H1 (cell line): ENCODE measurements around the gene AWAT2.

Source experiments
- CEBPB ChIP-seq: IDR thresholded peaks from 2 replicates; pipeline ENCODE4 v1.6.1; 2012; ENCODE audit warnings: low read depth, low read length
- E2F6 ChIP-seq: IDR thresholded peaks from 2 replicates; pipeline ENCODE4 v1.6.1; 2012; ENCODE audit warnings: inconsistent platforms
- EZH2 ChIP-seq: fragments of 200-600 bp; sonication (generic); IDR thresholded peaks from 2 replicates; pipeline ENCODE4 v1.7.1; 2012; ENCODE audit warnings: low read depth, mild to moderate bottlenecking, moderate library complexity, low read length, inconsistent platforms; ENCODE audit not compliant: severe bottlenecking
- POLR2A ChIP-seq, 2 experiments: IDR thresholded peaks; 1 replicate in 1 of 2; 2 replicates in 1 of 2; pipeline ENCODE4 v1.6.1; 2011; ENCODE audit warnings: low read depth in 2 of 2, low read length in 2 of 2, mild to moderate bottlenecking in 2 of 2; ENCODE audit errors: control extremely low read depth in 1 of 2
- POLR2AphosphoS5 ChIP-seq: IDR thresholded peaks from 2 replicates; pipeline ENCODE4 v1.6.1; 2011; ENCODE audit warnings: low read depth, low read length
- RFX5 ChIP-seq: IDR thresholded peaks from 2 replicates; pipeline ENCODE4 v1.6.1; 2011; ENCODE audit warnings: low read depth, low read length, improper control_type of control experiment, borderline replicate concordance
- RNF2 ChIP-seq: fragments of 200-900, 300-1000 bp; sonication (generic); IDR thresholded peaks from 2 replicates; pipeline ENCODE4 v1.7.1; 2016; ENCODE audit warnings: borderline replicate concordance, low read depth, mild to moderate bottlenecking, antibody characterized with exemption, low read length; ENCODE audit not compliant: poor library complexity, severe bottlenecking; ENCODE audit errors: missing control alignments
- SIX5 ChIP-seq: IDR thresholded peaks from 2 replicates; pipeline ENCODE4 v1.6.1; 2011; ENCODE audit warnings: mild to moderate bottlenecking, low read depth, low read length
- TCF12 ChIP-seq: IDR thresholded peaks from 2 replicates; pipeline ENCODE4 v1.6.1; 2011; ENCODE audit warnings: low read depth, mild to moderate bottlenecking, low read length
- YY1 ChIP-seq: IDR thresholded peaks from 2 replicates; pipeline ENCODE4 v1.6.1; 2011; ENCODE audit warnings: low read depth, mild to moderate bottlenecking, low read length
- TF ChIP-seq, protein P1 (sequence below), 3 experiments: IDR thresholded peaks; 1 replicate in 2 of 3; 2 replicates in 1 of 3; pipeline versions ENCODE4 v1.5.1 to v1.6.1; 2011; ENCODE audit warnings: low read length in 3 of 3, mild to moderate bottlenecking in 3 of 3, inconsistent platforms in 2 of 3, low read depth in 1 of 3, moderate library complexity in 1 of 3; ENCODE audit not compliant: insufficient read depth in 1 of 3; ENCODE audit errors: control extremely low read depth in 1 of 3

GRCh38 chrX:69996113-69996468 is 53.6 kb downstream of the AWAT2 start:
- TF ChIP-seq TCF12, result no peak
- TF ChIP-seq, protein P1, sequence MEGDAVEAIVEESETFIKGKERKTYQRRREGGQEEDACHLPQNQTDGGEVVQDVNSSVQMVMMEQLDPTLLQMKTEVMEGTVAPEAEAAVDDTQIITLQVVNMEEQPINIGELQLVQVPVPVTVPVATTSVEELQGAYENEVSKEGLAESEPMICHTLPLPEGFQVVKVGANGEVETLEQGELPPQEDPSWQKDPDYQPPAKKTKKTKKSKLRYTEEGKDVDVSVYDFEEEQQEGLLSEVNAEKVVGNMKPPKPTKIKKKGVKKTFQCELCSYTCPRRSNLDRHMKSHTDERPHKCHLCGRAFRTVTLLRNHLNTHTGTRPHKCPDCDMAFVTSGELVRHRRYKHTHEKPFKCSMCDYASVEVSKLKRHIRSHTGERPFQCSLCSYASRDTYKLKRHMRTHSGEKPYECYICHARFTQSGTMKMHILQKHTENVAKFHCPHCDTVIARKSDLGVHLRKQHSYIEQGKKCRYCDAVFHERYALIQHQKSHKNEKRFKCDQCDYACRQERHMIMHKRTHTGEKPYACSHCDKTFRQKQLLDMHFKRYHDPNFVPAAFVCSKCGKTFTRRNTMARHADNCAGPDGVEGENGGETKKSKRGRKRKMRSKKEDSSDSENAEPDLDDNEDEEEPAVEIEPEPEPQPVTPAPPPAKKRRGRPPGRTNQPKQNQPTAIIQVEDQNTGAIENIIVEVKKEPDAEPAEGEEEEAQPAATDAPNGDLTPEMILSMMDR (IDR thresholded peaks at IDR 0.05; ENCODE audit: control extremely low read depth in 1 of 3, insufficient read depth in 1 of 3, low read depth in 1 of 3, low read length in 3 of 3), result no peak
- TF ChIP-seq E2F6, result no peak
- TF ChIP-seq RNF2, result no peak
- no peak for TF ChIP-seq YY1
- no peak for TF ChIP-seq POLR2AphosphoS5
- TF ChIP-seq EZH2, result no peak
- TF ChIP-seq SIX5, result no peak
- no peak for TF ChIP-seq CEBPB
- no peak for TF ChIP-seq POLR2A (IDR thresholded peaks at IDR 0.05; ENCODE audit: control extremely low read depth in 1 of 2, low read depth in 2 of 2, low read length in 2 of 2)
- TF ChIP-seq RFX5, result no peak
